Tibial nerve (tissue), 4 donors: ENCODE results near the gene LYSMD4. TPM values are rescaled to one million over a fixed set of nuclear protein-coding genes. Genes with fewer than 3 reads are reported as not detected.

Experiments
- DNase-seq, 2 donors: peaks; one replicate each; pipeline ENCODE4 v3.0.0-alpha.2; 2019; ENCODE audit warnings: low spot score in 2 of 2
- H3K27ac ChIP-seq, 4 donors: fragments of 200-600 bp; sonication (generic) in 3 of 4; one replicate each; pipeline ENCODE4 v1.5.1; 2017 to 2019; ENCODE audit warnings: mild to moderate bottlenecking in 1 of 4
- H3K27me3 ChIP-seq, 2 donors: fragments of 200-600 bp; sonication (generic) in 1 of 2; one replicate each; pipeline versions ENCODE4 v1.5.1 to v1.6.0; 2017 to 2019
- H3K36me3 ChIP-seq, 3 donors: fragments of 200-600 bp; sonication (generic); one replicate each; pipeline ENCODE4 v1.5.1; 2018 to 2019
- H3K4me1 ChIP-seq, 4 donors: fragments of 200-600 bp; sonication (generic) in 3 of 4; one replicate each; pipeline ENCODE4 v1.5.1; 2017 to 2019
- H3K4me3 ChIP-seq, 4 donors: fragments of 200-600 bp; sonication (generic) in 3 of 4; one replicate each; pipeline ENCODE4 v1.5.1; 2017 to 2019; ENCODE audit warnings: mild to moderate bottlenecking in 1 of 4, moderate library complexity in 1 of 4
- H3K9me3 ChIP-seq, 4 donors: fragments of 200-600 bp; sonication (generic) in 3 of 4; one replicate each; pipeline ENCODE4 v1.5.1; 2017 to 2019
- EP300 ChIP-seq, 2 donors: sonication (generic); formaldehyde crosslinking; IDR thresholded peaks; one replicate each; pipeline ENCODE4 v1.6.1; 2017; ENCODE audit warnings: antibody characterized with exemption in 2 of 2, mild to moderate bottlenecking in 1 of 2
- POLR2A ChIP-seq, 2 donors: fragments of 450-650 bp; IDR thresholded peaks; one replicate each; pipeline ENCODE4 v1.6.1; 2017; ENCODE audit warnings: antibody characterized with exemption in 2 of 2, mild to moderate bottlenecking in 2 of 2, moderate library complexity in 2 of 2
- WGBS, 2 donors: methylation state at CpG; one replicate each; pipeline ENCODE4 v1.1.5; 2018; 5-methylcytosine and 5-hydroxymethylcytosine counted together
- total RNA-seq, 4 donors: library from RNA; depleted of rRNA; stranded (reverse); fragments of >200 nt; gene quantifications; one replicate each; pipeline ENCODE4 v1.1.0, GENCODE V29; 2016
- TF ChIP-seq, protein P1 (sequence below), 5 experiments: fragments of 200-600 bp in 3 of 5; fragments of 450-650 bp in 2 of 5; sonication (generic) in 3 of 5; IDR thresholded peaks; one replicate each; pipeline ENCODE4 v1.5.1; 2016 to 2019; ENCODE audit warnings: antibody characterized with exemption in 5 of 5, mild to moderate bottlenecking in 3 of 5, moderate library complexity in 2 of 5

The LYSMD4 gene
- total RNA-seq, 4 donors from 2014 or later, result 13.6 to 21.0 (median 17.4) TPM

DNA sequence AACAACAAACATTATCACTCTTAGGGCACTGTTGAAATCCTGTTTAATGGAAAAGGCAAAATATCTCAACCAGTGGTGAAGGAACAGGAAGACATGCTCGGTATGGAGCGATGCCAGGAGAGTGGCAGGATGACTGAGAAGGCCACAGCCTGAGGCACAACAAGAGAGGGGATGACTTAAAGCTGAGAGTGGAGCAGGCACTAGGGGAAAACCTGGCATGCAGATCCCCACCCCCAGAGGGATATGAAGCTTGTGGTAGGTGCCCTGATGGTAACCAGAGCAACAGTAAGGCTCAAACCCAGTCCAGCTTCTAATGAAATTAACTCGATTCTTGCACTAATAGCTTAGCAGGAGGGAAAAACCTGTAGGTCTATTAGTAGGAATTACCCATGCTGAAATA is 40.4 kb downstream of the LYSMD4 start:
- Histone ChIP-seq H3K27ac (no peak overlapping the region), H3K4me1 (no peaks in the 10 kb centered on the region), H3K4me3 (no peak overlapping the region), H3K27me3 (no peaks in the 10 kb centered on the region), H3K36me3 (peaks cover 0 to 71% (median 8%) of the 10 kb centered on the region in 3 donors), H3K9me3 (no peaks in the 10 kb centered on the region)
- TF ChIP-seq POLR2A (IDR thresholded peaks at IDR 0.05) (no peak), EP300 (IDR thresholded peaks at IDR 0.05) (no peak)
- TF ChIP-seq, protein P1, sequence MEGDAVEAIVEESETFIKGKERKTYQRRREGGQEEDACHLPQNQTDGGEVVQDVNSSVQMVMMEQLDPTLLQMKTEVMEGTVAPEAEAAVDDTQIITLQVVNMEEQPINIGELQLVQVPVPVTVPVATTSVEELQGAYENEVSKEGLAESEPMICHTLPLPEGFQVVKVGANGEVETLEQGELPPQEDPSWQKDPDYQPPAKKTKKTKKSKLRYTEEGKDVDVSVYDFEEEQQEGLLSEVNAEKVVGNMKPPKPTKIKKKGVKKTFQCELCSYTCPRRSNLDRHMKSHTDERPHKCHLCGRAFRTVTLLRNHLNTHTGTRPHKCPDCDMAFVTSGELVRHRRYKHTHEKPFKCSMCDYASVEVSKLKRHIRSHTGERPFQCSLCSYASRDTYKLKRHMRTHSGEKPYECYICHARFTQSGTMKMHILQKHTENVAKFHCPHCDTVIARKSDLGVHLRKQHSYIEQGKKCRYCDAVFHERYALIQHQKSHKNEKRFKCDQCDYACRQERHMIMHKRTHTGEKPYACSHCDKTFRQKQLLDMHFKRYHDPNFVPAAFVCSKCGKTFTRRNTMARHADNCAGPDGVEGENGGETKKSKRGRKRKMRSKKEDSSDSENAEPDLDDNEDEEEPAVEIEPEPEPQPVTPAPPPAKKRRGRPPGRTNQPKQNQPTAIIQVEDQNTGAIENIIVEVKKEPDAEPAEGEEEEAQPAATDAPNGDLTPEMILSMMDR (IDR thresholded peaks at IDR 0.05), result no peak
- 94 to 97% methylated on average over 3 of the region's 3 CpGs for WGBS, 2 donors
- no peak for DNase-seq

DNA sequence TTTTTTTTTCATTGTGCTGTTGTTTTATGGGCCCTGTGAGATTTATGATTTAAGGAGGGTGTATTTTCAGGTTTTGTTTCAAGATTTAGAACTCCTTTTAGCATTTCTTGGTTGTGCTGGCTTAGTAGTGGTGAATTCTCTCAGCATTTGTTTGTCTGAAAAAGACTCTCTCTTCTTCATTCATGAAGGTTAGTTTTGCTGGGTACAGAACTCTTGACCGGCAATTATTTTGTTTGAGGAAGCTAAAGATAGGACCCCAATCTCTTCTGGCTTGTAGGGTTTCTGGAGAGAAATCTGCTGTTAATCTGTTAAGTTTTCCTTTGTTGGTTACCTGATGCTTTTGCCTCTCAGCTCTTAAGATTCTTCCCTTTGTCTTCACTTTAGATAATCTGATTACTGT is 46.9 kb downstream of the LYSMD4 start:
- Histone ChIP-seq H3K36me3 (peaks cover 0 to 56% (median 0%) of the 10 kb centered on the region in 3 donors), H3K4me3 (no peak overlapping the region), H3K9me3 (peaks cover 0 to 19% (median 2%) of the 10 kb centered on the region in 4 donors), H3K4me1 (no peaks in the 10 kb centered on the region), H3K27me3 (no peaks in the 10 kb centered on the region), H3K27ac (no peak overlapping the region)
- TF ChIP-seq EP300 (IDR thresholded peaks at IDR 0.05) (no peak), POLR2A (IDR thresholded peaks at IDR 0.05) (no peak)
- TF ChIP-seq, protein P1 (IDR thresholded peaks at IDR 0.05), result no peak
- no peak for DNase-seq
- WGBS, 2 donors, result 97% methylated on average over 1 of the region's 1 CpG

DNA sequence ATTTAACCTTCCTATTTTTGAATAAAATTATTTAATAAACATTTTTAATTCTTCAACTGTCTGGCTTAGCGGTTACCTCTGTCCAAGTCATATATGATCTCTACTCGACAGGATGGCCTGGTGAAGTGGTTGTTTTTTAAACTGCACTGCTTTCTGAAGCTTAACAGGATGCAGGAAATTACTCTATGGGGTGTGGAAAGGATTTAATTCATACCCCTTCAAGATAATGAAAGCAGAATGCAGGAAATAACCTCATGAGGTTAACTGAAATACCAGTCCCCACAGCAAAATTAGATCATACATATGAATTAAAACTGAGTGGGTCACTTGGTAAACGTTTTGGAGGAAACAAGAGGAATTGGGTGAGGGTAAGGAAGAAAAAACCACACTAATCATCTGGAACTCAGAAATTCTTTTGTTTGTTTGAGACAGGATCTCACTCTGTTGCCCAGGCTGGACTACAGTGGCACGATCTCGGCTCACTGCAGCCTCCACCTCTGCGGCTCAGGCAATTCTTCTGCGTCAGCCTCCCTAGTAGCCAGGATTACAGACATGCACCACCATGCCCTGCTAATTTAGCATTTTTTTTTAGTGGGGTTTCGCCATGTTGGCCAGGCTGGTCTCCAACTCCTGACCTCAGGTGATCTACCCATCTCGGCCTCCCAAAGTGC is 50.1 kb downstream of the LYSMD4 start:
- no peak for DNase-seq
- Histone ChIP-seq H3K36me3 (peaks cover 0 to 47% (median 0%) of the 10 kb centered on the region in 3 donors), H3K4me1 (no peaks in the 10 kb centered on the region), H3K27me3 (no peaks in the 10 kb centered on the region), H3K27ac (no peak overlapping the region), H3K4me3 (no peak overlapping the region), H3K9me3 (peaks cover 0 to 19% (median 2%) of the 10 kb centered on the region in 4 donors)
- TF ChIP-seq EP300 (IDR thresholded peaks at IDR 0.05) (no peak), POLR2A (IDR thresholded peaks at IDR 0.05) (no peak)
- TF ChIP-seq, protein P1 (IDR thresholded peaks at IDR 0.05), result no peak
- 75 to 78% methylated on average over 9 of the region's 9 CpGs for WGBS, 2 donors

DNA sequence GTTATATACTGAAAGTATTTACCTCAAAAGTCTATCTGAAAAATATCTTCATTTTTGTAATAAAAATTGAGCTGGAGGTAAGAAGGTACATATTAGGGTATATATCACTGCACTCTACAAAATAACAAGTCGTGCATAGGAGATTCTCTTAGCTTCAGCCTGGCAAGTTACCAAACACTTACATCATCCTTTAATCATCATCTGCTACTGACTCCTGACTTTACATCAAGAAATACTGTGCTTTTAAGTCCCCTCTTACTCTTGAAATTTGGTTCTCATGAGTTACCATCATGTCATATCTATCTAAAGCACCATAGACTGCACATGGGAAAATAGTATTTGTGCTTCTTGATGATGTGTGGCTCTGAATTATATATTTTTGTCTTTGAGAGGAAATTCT is 50.8 kb downstream of the LYSMD4 start:
- TF ChIP-seq EP300 (IDR thresholded peaks at IDR 0.05), result no peak
- no peak for TF ChIP-seq POLR2A (IDR thresholded peaks at IDR 0.05)
- TF ChIP-seq, protein P1 (IDR thresholded peaks at IDR 0.05), result no peak
- no peak for DNase-seq
- Histone ChIP-seq H3K27me3 (no peaks in the 10 kb centered on the region), H3K27ac (no peak overlapping the region), H3K9me3 (peaks cover 0 to 19% (median 2%) of the 10 kb centered on the region in 4 donors), H3K4me1 (no peaks in the 10 kb centered on the region), H3K36me3 (peaks cover 0 to 48% (median 0%) of the 10 kb centered on the region in 3 donors), H3K4me3 (no peak overlapping the region)
- WGBS, 2 donors, result 0 to 4% methylated on average over 1 of the region's 1 CpG

DNA sequence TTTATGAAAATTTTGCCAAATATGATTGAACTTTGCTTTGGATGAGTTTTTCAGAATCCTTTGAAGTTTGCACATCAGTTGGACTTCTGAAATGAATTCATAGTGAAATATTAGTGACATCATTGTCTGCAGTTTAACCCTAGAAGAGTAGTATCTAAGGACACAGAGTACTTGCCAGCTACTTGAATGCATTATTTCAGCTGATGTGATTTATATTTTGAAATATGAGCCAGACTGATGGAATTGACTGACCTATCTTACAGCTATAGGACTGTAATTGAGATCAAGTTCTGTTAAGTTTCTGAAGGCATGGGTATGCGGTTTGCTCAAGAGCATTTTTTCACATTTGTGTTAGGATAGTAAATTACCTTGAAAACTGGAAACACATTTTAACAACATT is 51.2 kb downstream of the LYSMD4 start:
- Histone ChIP-seq H3K27me3 (no peaks in the 10 kb centered on the region), H3K4me1 (peaks cover 0 to 4% (median 0%) of the 10 kb centered on the region in 4 donors), H3K9me3 (peaks cover 0 to 19% (median 2%) of the 10 kb centered on the region in 4 donors), H3K27ac (no peak overlapping the region), H3K36me3 (peaks cover 0 to 50% (median 0%) of the 10 kb centered on the region in 3 donors), H3K4me3 (no peak overlapping the region)
- WGBS, 2 donors, result 83 to 86% methylated on average over 1 of the region's 1 CpG
- DNase-seq, result no peak
- no peak for TF ChIP-seq EP300 (IDR thresholded peaks at IDR 0.05)
- TF ChIP-seq, protein P1 (IDR thresholded peaks at IDR 0.05), result no peak
